ENCODE results near the gene MPO.

MPO gene

GRCh38 chr17:58307468-58308172 lies 26.9 kb upstream of the MPO start:
- no peak for DNase-seq (ENCODE audit: low read depth, low spot score)

- DNase-seq (ENCODE audit: low read depth, low spot score) = no peak
Measured at GRCh38 chr17:58306131-58306951, 25.6 kb upstream of the MPO start.

GRCh38 chr17:58305626-58306025 lies 24.9 kb upstream of the MPO start:
- DNase-seq (ENCODE audit: low read depth, low spot score) = no peak

GRCh38 chr17:58304750-58305486 lies 24.2 kb upstream of the MPO start:
- no peak for DNase-seq (ENCODE audit: low read depth, low spot score)

- DNase-seq (ENCODE audit: low read depth, low spot score) = no peak
Measured at GRCh38 chr17:58303971-58304749, 23.4 kb upstream of the MPO start.

- no peak for DNase-seq (ENCODE audit: low read depth, low spot score)
Measured at GRCh38 chr17:58302919-58303585, 22.3 kb upstream of the MPO start.

- DNase-seq (ENCODE audit: low read depth, low spot score) = no peak
Measured at GRCh38 chr17:58302171-58302918, 21.6 kb upstream of the MPO start.

- no peak for DNase-seq (ENCODE audit: low read depth, low spot score)
Measured at GRCh38 chr17:58301504-58302150, 20.9 kb upstream of the MPO start.

- DNase-seq (ENCODE audit: low read depth, low spot score) = no peak
Measured at GRCh38 chr17:58300336-58300735, 19.6 kb upstream of the MPO start.

- DNase-seq (ENCODE audit: low read depth, low spot score) = no peak
Measured at GRCh38 chr17:58294034-58294433, 13.3 kb upstream of the MPO start.

- DNase-seq (ENCODE audit: low read depth, low spot score) = no peak
Measured at GRCh38 chr17:58291246-58291645, 10.5 kb upstream of the MPO start.

- DNase-seq (ENCODE audit: low read depth, low spot score) = no peak
Measured at GRCh38 chr17:58289869-58290268, 9.1 kb upstream of the MPO start.

GRCh38 chr17:58285422-58285810 lies 4.7 kb upstream of the MPO start:
- DNase-seq (ENCODE audit: low read depth, low spot score) = no peak

GRCh38 chr17:58284613-58285421 lies 4.1 kb upstream of the MPO start:
- no peak for DNase-seq (ENCODE audit: low read depth, low spot score)

- DNase-seq (ENCODE audit: low read depth, low spot score) = no peak
Measured at GRCh38 chr17:58283674-58284612, 3.2 kb upstream of the MPO start.

- no peak for DNase-seq (ENCODE audit: low read depth, low spot score)
Measured at GRCh38 chr17:58282442-58282841, 1.7 kb upstream of the MPO start.

- no peak for DNase-seq (ENCODE audit: low read depth, low spot score)
Measured at GRCh38 chr17:58281511-58282011, 826 bp upstream of the MPO start.
